Fibroblast of lung (primary cell): Measurements from ENCODE around the gene STPG4. TPM values are rescaled to one million over a fixed set of nuclear protein-coding genes. Genes with fewer than 3 reads are reported as not detected.

ENCODE experiments used
- DNase-seq, 2 donors: peaks; one replicate each; pipeline versions ENCODE4 v3.0.0 to v3.0.0-alpha.2; 2010; ENCODE audit warnings: low read depth in 2 of 2
- H2AFZ ChIP-seq: 2 replicates; pipeline ENCODE4 v1.5.1; 2012; ENCODE audit warnings: low read length, control low read depth, inconsistent platforms
- H3K27ac ChIP-seq: 2 replicates; pipeline ENCODE4 v1.5.1; 2011; ENCODE audit warnings: low read length, control low read depth; ENCODE audit not compliant: insufficient read depth
- H3K27me3 ChIP-seq: 2 replicates; pipeline ENCODE4 v1.5.1; 2011; ENCODE audit warnings: mild to moderate bottlenecking, low read length; ENCODE audit not compliant: control insufficient read depth, insufficient read depth
- H3K36me3 ChIP-seq: 2 replicates; pipeline ENCODE4 v1.5.1; 2011; ENCODE audit warnings: low read length; ENCODE audit not compliant: control insufficient read depth, insufficient read depth
- H3K4me1 ChIP-seq: 2 replicates; pipeline ENCODE4 v1.5.1; 2011; ENCODE audit warnings: low read length; ENCODE audit not compliant: control insufficient read depth, insufficient read depth; ENCODE audit errors: extremely low read depth
- H3K4me2 ChIP-seq: 2 replicates; pipeline ENCODE4 v1.5.1; 2011; ENCODE audit warnings: low read length, control low read depth; ENCODE audit not compliant: insufficient read depth; ENCODE audit errors: extremely low read depth
- H3K4me3 ChIP-seq, 4 experiments: fragments of 200-600 bp in 1 of 4; sonication (generic) in 1 of 4; replicated peaks in 1 of 4; 2 replicates each; pipeline ENCODE4 v1.5.1; 2011 to 2016; ENCODE audit warnings: low read length in 4 of 4, low read depth in 3 of 4, mild to moderate bottlenecking in 3 of 4, control low read depth in 2 of 4, inconsistent platforms in 1 of 4, mixed read lengths in 1 of 4; ENCODE audit not compliant: insufficient read depth in 1 of 4; ENCODE audit errors: control extremely low read depth in 1 of 4
- H3K79me2 ChIP-seq: 2 replicates; pipeline ENCODE4 v1.5.1; 2012; ENCODE audit warnings: mild to moderate bottlenecking, low read length, inconsistent platforms; ENCODE audit not compliant: control insufficient read depth, insufficient read depth
- H3K9ac ChIP-seq: 2 replicates; pipeline ENCODE4 v1.5.1; 2011; ENCODE audit warnings: mild to moderate bottlenecking, low read length, control low read depth; ENCODE audit not compliant: insufficient read depth
- H3K9me3 ChIP-seq: 2 replicates; pipeline ENCODE4 v1.5.1; 2012; ENCODE audit warnings: low read depth, low read length; ENCODE audit not compliant: control insufficient read depth, insufficient read depth
- H4K20me1 ChIP-seq: 2 replicates; pipeline ENCODE4 v1.5.1; 2011; ENCODE audit warnings: low read length; ENCODE audit not compliant: control insufficient read depth, insufficient read depth; ENCODE audit errors: extremely low read depth
- CTCF ChIP-seq, 2 donors: IDR thresholded peaks in 1 of 2; conservative IDR thresholded peaks in 1 of 2; 1 replicate in 1 of 2; 2 replicates in 1 of 2; pipeline ENCODE4 v1.5.1; 2011 to 2012; ENCODE audit warnings: low read length in 2 of 2, control low read depth in 1 of 2, inconsistent platforms in 1 of 2, low read depth in 1 of 2, mild to moderate bottlenecking in 1 of 2
- EZH2 ChIP-seq: IDR thresholded peaks from 2 replicates; pipeline ENCODE4 v1.5.1; 2012; ENCODE audit warnings: low read length, control low read depth, mild to moderate bottlenecking; ENCODE audit errors: missing control alignments
- polyA plus RNA-seq, 2 donors: library from polyadenylated mRNA; depleted of rRNA in 1 of 2; stranded (reverse) in 1 of 2; unstranded in 1 of 2; fragments of >200 nt; gene quantifications; 2 replicates each; pipeline ENCODE4 v1.2.1, GENCODE V29; 2011 to 2012; ENCODE audit warnings: missing spikeins in 1 of 2
- total RNA-seq: library from RNA; depleted of rRNA; stranded (reverse); fragments of >200 nt; gene quantifications from 2 replicates; pipeline ENCODE4 v1.2.1, GENCODE V29; 2014

The STPG4 gene
- total and polyA plus RNA-seq, 2 donors (not counting 1 experiment from before 2014, with no cell fraction given): 0.33 TPM; not detected in 1

DNA sequence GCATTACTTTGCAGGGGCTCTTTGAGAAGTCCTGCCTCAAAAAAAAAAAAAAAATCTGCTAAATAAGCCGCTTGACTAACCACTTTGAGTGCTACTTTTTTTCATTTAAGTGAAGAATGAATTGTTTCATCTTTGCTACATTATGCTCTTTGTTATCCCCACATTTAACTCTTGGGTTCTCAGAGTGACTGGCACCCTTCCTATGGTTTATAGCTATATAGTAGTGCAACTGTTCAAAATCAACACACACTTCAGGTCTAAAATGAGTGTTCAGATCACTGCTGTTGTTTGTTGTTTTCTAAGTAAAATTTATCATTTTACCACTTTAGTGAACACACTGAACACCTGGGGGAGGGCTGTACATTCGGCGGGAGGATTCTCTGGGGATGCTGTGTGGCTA is 13.6 kb downstream of the STPG4 start:
- Histone ChIP-seq H4K20me1 (no peaks in the 10 kb centered on the region), H3K4me3 (no peak overlapping the region), H3K9me3 (no peaks in the 10 kb centered on the region), H3K36me3 (peaks cover 5% of the 10 kb centered on the region), H3K27me3 (no peaks in the 10 kb centered on the region), H3K4me2 (no peak overlapping the region), H3K27ac (no peak overlapping the region), H2AFZ (no peak overlapping the region), H3K79me2 (no peaks in the 10 kb centered on the region), H3K9ac (no peak overlapping the region), H3K4me1 (no peaks in the 10 kb centered on the region)
- DNase-seq: no peak
- TF ChIP-seq EZH2 (no peak), CTCF (conservative IDR thresholded peaks at IDR 0.05 in 1 of 2, IDR thresholded peaks at IDR 0.05 in 1 of 2; ENCODE audit: low read depth in 1 of 2, low read length in 2 of 2) (no peak)

GRCh38 chr2:47134386-47135090 is 20.6 kb downstream of the STPG4 start:
- Histone ChIP-seq H4K20me1 (no peaks in the 10 kb centered on the region), H2AFZ (no peak overlapping the region), H3K4me2 (no peak overlapping the region), H3K79me2 (no peaks in the 10 kb centered on the region), H3K9me3 (no peaks in the 10 kb centered on the region), H3K27me3 (no peaks in the 10 kb centered on the region), H3K9ac (no peak overlapping the region), H3K4me3 (no peak overlapping the region), H3K36me3 (no peaks in the 10 kb centered on the region), H3K27ac (no peak overlapping the region), H3K4me1 (no peaks in the 10 kb centered on the region)
- TF ChIP-seq CTCF (conservative IDR thresholded peaks at IDR 0.05 in 1 of 2, IDR thresholded peaks at IDR 0.05 in 1 of 2; ENCODE audit: low read depth in 1 of 2, low read length in 2 of 2) (no peak), EZH2 (no peak)
- DNase-seq: no peak

DNA sequence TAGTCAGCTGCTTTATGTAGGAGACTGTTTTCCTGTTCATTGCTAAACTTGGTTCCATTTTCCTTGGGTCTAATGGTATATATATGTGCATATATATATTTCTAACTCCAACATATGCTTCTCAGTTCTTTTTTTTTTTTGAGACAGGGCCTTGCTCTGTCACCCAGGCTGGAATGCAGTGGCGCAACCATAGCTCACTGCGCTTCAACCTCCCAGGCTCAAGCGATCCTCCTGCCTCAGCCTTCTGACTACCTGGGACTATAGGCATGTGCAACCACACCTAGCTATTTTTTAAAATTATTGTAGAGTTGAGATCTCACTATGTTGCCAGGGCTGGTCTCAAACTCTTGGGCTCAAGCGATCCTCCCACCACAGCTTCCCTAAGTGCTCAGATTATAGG is 22.1 kb downstream of the STPG4 start:
- H3K4me2 ChIP-seq: no peak overlapping the region

More for the DNA sequence above, 22.1 kb downstream of the STPG4 start:
- no peaks in the 10 kb centered on the region for H3K4me1 ChIP-seq
- no peaks in the 10 kb centered on the region for H3K79me2 ChIP-seq
- H3K9me3 ChIP-seq: no peaks in the 10 kb centered on the region
- no peak overlapping the region for H2AFZ ChIP-seq
- TF ChIP-seq CTCF (conservative IDR thresholded peaks at IDR 0.05 in 1 of 2, IDR thresholded peaks at IDR 0.05 in 1 of 2; ENCODE audit: low read depth in 1 of 2, low read length in 2 of 2) (no peak), EZH2 (no peak)
- H3K27ac ChIP-seq: no peak overlapping the region
- no peak overlapping the region for H3K9ac ChIP-seq
- H3K36me3 ChIP-seq: no peaks in the 10 kb centered on the region
- no peaks in the 10 kb centered on the region for H4K20me1 ChIP-seq
- no peaks in the 10 kb centered on the region for H3K27me3 ChIP-seq
- no peak overlapping the region for H3K4me3 ChIP-seq
- DNase-seq: no peak
